ENCODE results near the gene SF1.

- TF ChIP-seq POLR2A (IDR thresholded peaks at IDR 0.05; ENCODE audit: low read depth, low read length) = peak; percentile 87
- TF ChIP-seq CTCF (IDR thresholded peaks at IDR 0.05; ENCODE audit: extremely low read depth in 1 of 2, insufficient read depth in 1 of 2, low read depth in 1 of 2, low read length in 2 of 2) = no peak
- no peak for TF ChIP-seq EZH2 (IDR thresholded peaks at IDR 0.05; ENCODE audit: borderline replicate concordance, low read depth, low read length, severe bottlenecking)
- TF ChIP-seq MYC (IDR thresholded peaks at IDR 0.05; ENCODE audit: low read depth, low read length) = no peak
- peak; percentile 80 for TF ChIP-seq POLR2AphosphoS5 (IDR thresholded peaks at IDR 0.05; ENCODE audit: insufficient read depth, low read depth, low read length)
Observed at GRCh38 chr11:64810271-64810890, 32.0 kb upstream of the SF1 start, which contains the start of gene MEN1.

Measured in endothelial cell of umbilical vein (primary cell).